ENCODE data around the gene ARHGAP15. TPM values are rescaled to one million over a fixed set of nuclear protein-coding genes. Genes with fewer than 3 reads are reported as not detected.

Gene ARHGAP15
- total RNA-seq, 1 donor from 2014 or later = 18.5 TPM

DNA sequence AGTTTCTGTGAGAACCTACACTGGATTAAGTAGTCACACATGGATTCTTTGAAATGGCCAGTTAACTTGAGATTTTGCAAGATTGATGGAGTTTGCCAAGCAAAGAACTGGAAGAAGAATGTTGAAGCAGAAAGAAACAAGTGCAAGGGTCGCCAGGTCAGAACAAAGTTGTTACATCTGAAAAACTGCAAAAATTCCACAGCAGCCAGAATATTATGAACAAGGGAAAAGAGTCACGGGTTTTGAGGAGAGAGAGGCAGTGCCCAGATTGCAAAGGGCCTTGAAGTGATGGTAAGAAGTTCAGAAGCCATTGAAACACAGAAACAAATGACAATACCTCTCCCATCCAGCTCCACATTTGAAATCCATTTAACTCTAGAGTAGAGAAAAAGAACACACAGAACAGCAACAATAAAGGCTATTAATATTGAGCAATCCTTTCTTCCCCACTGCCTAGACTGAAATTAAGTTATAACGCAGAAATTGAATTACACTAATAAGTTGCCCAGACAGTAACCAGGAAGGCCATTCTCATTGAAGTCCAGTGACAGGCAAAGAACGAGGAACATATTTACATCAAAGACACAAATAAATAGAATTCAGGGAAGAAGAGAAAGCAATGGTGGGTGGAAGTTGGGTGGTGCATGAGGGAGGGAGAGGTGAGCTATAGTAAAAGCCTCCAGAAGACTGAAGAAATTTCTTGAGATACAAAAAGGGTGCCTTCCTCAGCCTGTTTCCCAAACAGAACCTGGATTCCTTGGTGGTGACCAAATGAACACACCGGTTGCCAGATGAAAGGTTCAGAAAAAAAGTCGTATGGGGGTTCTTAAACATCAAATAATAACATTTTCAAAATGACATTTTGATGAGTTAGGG lies 80.6 kb downstream of the ARHGAP15 start:
- Histone ChIP-seq H3K4me1 (no peaks in the 10 kb centered on the region), H3K27ac (no peak overlapping the region), H3K27me3 (ENCODE audit: low read depth) (no peaks in the 10 kb centered on the region), H3K4me3 (no peak overlapping the region), H3K9me3 (no peaks in the 10 kb centered on the region), H3K36me3 (no peaks in the 10 kb centered on the region)
- no peak for DNase-seq
- intact Hi-C loops (cut with DNase I) = no loop called here
- no peak for ATAC-seq
- TF ChIP-seq, protein P1, sequence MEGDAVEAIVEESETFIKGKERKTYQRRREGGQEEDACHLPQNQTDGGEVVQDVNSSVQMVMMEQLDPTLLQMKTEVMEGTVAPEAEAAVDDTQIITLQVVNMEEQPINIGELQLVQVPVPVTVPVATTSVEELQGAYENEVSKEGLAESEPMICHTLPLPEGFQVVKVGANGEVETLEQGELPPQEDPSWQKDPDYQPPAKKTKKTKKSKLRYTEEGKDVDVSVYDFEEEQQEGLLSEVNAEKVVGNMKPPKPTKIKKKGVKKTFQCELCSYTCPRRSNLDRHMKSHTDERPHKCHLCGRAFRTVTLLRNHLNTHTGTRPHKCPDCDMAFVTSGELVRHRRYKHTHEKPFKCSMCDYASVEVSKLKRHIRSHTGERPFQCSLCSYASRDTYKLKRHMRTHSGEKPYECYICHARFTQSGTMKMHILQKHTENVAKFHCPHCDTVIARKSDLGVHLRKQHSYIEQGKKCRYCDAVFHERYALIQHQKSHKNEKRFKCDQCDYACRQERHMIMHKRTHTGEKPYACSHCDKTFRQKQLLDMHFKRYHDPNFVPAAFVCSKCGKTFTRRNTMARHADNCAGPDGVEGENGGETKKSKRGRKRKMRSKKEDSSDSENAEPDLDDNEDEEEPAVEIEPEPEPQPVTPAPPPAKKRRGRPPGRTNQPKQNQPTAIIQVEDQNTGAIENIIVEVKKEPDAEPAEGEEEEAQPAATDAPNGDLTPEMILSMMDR (IDR thresholded peaks at IDR 0.05) = no peak

DNA sequence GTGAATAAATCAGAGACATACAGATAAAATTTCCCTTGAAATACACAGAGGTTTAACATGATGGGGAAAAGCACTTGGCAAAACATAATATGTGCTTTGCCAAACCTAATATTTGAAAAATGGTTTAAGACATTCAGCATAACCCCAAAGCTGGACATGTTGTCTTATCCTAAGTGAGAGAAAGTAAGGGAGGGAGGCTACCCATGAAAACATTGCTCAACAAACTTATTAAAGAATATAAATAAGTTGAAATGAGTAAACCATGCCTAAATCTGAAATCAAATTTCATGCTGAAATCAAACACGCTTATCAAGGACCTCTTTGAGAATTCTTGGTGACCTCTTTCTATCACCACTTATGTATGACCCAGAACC lies 81.2 kb downstream of the ARHGAP15 start:
- ATAC-seq (no peak), DNase-seq (no peak)
- TF ChIP-seq, protein P1 (IDR thresholded peaks at IDR 0.05) = no peak
- Histone ChIP-seq H3K27ac (no peak overlapping the region), H3K27me3 (ENCODE audit: low read depth) (no peaks in the 10 kb centered on the region), H3K9me3 (no peaks in the 10 kb centered on the region), H3K36me3 (no peaks in the 10 kb centered on the region), H3K4me1 (no peaks in the 10 kb centered on the region), H3K4me3 (no peak overlapping the region)
- intact Hi-C loops (cut with DNase I) = no loop called here

DNA sequence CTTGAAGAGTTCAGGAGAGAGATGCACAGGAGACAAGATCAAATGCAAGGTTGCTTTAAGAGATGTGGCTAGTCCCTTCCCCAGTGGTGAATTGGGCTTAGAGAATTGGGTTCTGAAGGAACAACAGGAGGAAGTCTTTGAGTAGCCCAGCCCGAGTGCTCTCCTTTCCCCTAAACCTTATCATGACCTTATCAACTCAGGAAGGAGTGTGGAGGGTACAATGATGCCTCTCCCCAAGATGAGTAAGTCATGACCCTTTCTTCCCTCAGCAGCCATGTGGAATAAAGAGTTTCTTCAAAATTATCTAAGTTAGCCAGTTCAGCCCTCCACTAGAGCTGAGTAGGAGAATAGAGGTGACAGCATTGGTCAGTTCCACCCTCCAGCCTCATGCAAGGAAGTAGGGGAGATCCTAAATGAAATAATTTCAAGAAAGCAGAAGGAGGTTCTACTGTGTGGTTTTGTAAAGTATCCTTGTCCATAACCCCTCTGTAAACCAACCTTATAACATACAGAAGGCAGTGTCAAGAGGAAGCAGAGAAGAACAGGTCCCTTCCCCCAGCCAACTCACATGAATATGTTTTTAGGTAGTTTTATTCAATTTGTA lies 88.4 kb downstream of the ARHGAP15 start:
- intact Hi-C loops (cut with DNase I) = no loop called here
- Histone ChIP-seq H3K9me3 (no peaks in the 10 kb centered on the region), H3K27ac (no peak overlapping the region), H3K4me1 (no peaks in the 10 kb centered on the region), H3K36me3 (no peaks in the 10 kb centered on the region), H3K4me3 (no peak overlapping the region), H3K27me3 (ENCODE audit: low read depth) (no peaks in the 10 kb centered on the region)
- TF ChIP-seq, protein P1 (IDR thresholded peaks at IDR 0.05) = no peak
- DNase-seq (no peak), ATAC-seq (peak; percentile 29 to 80)

DNA sequence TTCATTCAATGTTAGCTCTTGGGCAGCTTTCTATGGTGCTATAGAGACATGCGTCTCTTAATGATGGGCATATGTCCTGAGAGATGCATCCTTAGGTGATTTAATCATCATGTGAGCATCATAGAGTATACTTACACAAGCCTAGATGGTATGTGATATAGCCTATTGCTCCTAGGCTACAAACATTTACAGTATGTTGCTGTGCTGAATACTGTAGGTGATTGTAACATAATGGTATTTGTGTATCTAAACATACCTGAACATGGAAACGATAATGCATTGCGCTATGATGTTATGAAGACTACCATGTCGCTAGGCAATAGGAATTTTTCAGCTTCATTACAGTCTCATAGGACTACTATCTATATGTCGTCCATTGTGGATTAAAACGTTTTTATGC lies 89.4 kb downstream of the ARHGAP15 start:
- H3K36me3 ChIP-seq = no peaks in the 10 kb centered on the region
- no peaks in the 10 kb centered on the region for H3K9me3 ChIP-seq
- no peak overlapping the region for H3K27ac ChIP-seq
- no peak for DNase-seq
- H3K4me3 ChIP-seq = no peak overlapping the region
- no peaks in the 10 kb centered on the region for H3K27me3 ChIP-seq (ENCODE audit: low read depth)
- TF ChIP-seq, protein P1 (IDR thresholded peaks at IDR 0.05) = no peak
- intact Hi-C loops (cut with DNase I) = no loop called here
- no peaks in the 10 kb centered on the region for H3K4me1 ChIP-seq
- ATAC-seq = no peak

DNA sequence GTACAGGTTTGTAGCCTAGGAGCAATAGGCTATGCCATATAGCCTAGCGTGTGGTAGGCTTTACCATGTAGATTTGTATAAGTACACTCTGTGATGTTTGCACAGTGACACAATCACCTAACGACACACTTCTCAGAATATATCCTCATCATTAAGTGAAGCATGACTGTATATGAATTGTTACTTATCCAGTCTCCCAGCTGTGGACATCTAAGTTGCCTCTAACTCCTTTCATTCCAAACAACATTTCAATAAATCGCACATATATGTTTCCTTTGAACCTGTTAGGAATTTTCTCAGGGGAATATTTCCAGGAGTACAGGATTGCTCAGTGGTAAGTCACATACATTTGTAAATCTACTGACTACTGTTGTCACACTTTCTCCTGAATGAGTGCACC lies 90.0 kb downstream of the ARHGAP15 start:
- no peak overlapping the region for H3K27ac ChIP-seq
- intact Hi-C loops (cut with DNase I) = no loop called here
- no peaks in the 10 kb centered on the region for H3K9me3 ChIP-seq
- no peak overlapping the region for H3K4me3 ChIP-seq
- H3K36me3 ChIP-seq = no peaks in the 10 kb centered on the region
- TF ChIP-seq, protein P1 (IDR thresholded peaks at IDR 0.05) = no peak
- H3K27me3 ChIP-seq (ENCODE audit: low read depth) = no peaks in the 10 kb centered on the region
- no peak for DNase-seq
- no peak for ATAC-seq
- no peaks in the 10 kb centered on the region for H3K4me1 ChIP-seq

All from lower lobe of right lung (tissue), 2 donors.